IMR-90 (cell line): ENCODE data around the gene ETFA. TPM values are rescaled to one million over a fixed set of nuclear protein-coding genes. Genes with fewer than 3 reads are reported as not detected.

Source experiments
- ATAC-seq: fragments of 200-7000 bp; cut with Tn5 transposase; 2 replicates; pipeline ENCODE4 v1.9.1; 2020; ENCODE audit warnings: low read depth, mild to moderate bottlenecking, moderate library complexity
- BruUV-seq: library from RNA; stranded (reverse); fragments of 400-500 nt; replicated peaks from 2 replicates; lab custom pipeline; 2021; lab: Mats Ljungman, UMichigan
- CTCF ChIA-PET: fragments of 300-600 bp; formaldehyde crosslinking; extraction: SDS; loops from one replicate; lab custom pipeline; 2021; ENCODE audit warnings: antibody characterized with exemption; lab: Yijun Ruan, JAX
- POLR2A ChIA-PET: fragments of 300-600 bp; sonication (Branson Sonifier 250); formaldehyde crosslinking; loops from one replicate; lab custom pipeline; 2022; ENCODE audit warnings: antibody characterized with exemption; ENCODE audit not compliant: unreplicated experiment; lab: Charles Lee
- DNase-seq: peaks from one replicate; pipeline ENCODE4 v3.0.0; 2013
- H2AFZ ChIP-seq: replicated peaks from 2 replicates; pipeline ENCODE3; 2013; ENCODE audit warnings: low read length, mild to moderate bottlenecking; ENCODE audit not compliant: poor library complexity
- H2AK5ac ChIP-seq: 2 replicates; pipeline ENCODE4 v1.6.1; 2013; ENCODE audit warnings: low read depth, low read length, inconsistent platforms
- H2AK9ac ChIP-seq: replicated peaks from 2 replicates; pipeline ENCODE3; 2013; ENCODE audit warnings: mild to moderate bottlenecking, low read depth, low read length, moderate library complexity; ENCODE audit not compliant: poor library complexity
- H2BK120ac ChIP-seq: 2 replicates; pipeline ENCODE4 v1.6.1; 2013; ENCODE audit warnings: low read depth, low read length, inconsistent platforms
- H2BK15ac ChIP-seq: 3 replicates; pipeline ENCODE4 v1.6.1; 2013; ENCODE audit warnings: low read depth, low read length, inconsistent platforms
- H2BK20ac ChIP-seq: 2 replicates; pipeline ENCODE4 v1.6.1; 2013; ENCODE audit warnings: low read depth, mild to moderate bottlenecking, inconsistent platforms, low read length, moderate library complexity
- H2BK5ac ChIP-seq: 2 replicates; pipeline ENCODE4 v1.6.1; 2013; ENCODE audit warnings: mild to moderate bottlenecking, low read depth, low read length, inconsistent platforms; ENCODE audit not compliant: poor library complexity, severe bottlenecking
- H3K14ac ChIP-seq: replicated peaks from 2 replicates; pipeline ENCODE4 v1.6.1; 2013; ENCODE audit warnings: low read depth, low read length, inconsistent platforms
- H3K18ac ChIP-seq: 2 replicates; pipeline ENCODE4 v1.6.1; 2013; ENCODE audit warnings: low read depth, low read length, control low read depth
- H3K23ac ChIP-seq: 2 replicates; pipeline ENCODE4 v1.6.1; 2013; ENCODE audit warnings: low read depth, low read length, inconsistent platforms
- H3K27ac ChIP-seq: 2 replicates; pipeline ENCODE4 v1.5.1; 2013; ENCODE audit warnings: mild to moderate bottlenecking, control low read depth, low read length; ENCODE audit not compliant: insufficient read depth
- H3K27me3 ChIP-seq: 2 replicates; pipeline ENCODE4 v1.6.1; 2013; ENCODE audit warnings: low read length; ENCODE audit not compliant: control insufficient read depth, insufficient read depth
- H3K36me3 ChIP-seq: 2 replicates; pipeline ENCODE4 v1.6.1; 2013; ENCODE audit warnings: low read length, mixed read lengths; ENCODE audit not compliant: control insufficient read depth, insufficient read depth
- H3K4ac ChIP-seq: 2 replicates; pipeline ENCODE4 v1.6.1; 2013; ENCODE audit warnings: low read depth, low read length, inconsistent platforms
- H3K4me1 ChIP-seq: 2 replicates; pipeline ENCODE4 v1.6.1; 2013; ENCODE audit warnings: low read length, mixed read lengths; ENCODE audit not compliant: control insufficient read depth, insufficient read depth
- H3K4me2 ChIP-seq: 2 replicates; pipeline ENCODE4 v1.6.1; 2013; ENCODE audit warnings: low read depth, mild to moderate bottlenecking, control low read depth, low read length, moderate library complexity
- H3K4me3 ChIP-seq: 2 replicates; pipeline ENCODE4 v1.5.1; 2013; ENCODE audit warnings: low read depth, mild to moderate bottlenecking, control low read depth, low read length, moderate library complexity; ENCODE audit not compliant: insufficient read depth
- H3K56ac ChIP-seq: 2 replicates; pipeline ENCODE4 v1.6.1; 2013; ENCODE audit warnings: low read length, inconsistent platforms; ENCODE audit not compliant: insufficient read depth; ENCODE audit errors: extremely low read depth
- H3K79me1 ChIP-seq, 2 experiments: 2 replicates each; pipeline ENCODE4 v1.6.1; 2013; ENCODE audit warnings: low read length in 2 of 2, inconsistent platforms in 1 of 2, low read depth in 1 of 2
- H3K9ac ChIP-seq: 2 replicates; pipeline ENCODE4 v1.6.1; 2013; ENCODE audit warnings: low read depth, low read length, control low read depth
- H3K9me1 ChIP-seq: 2 replicates; pipeline ENCODE4 v1.6.1; 2013; ENCODE audit warnings: low read length, inconsistent platforms; ENCODE audit not compliant: insufficient read depth
- H3K9me3 ChIP-seq: 2 replicates; pipeline ENCODE4 v1.6.1; 2013; ENCODE audit warnings: low read length; ENCODE audit not compliant: control insufficient read depth, insufficient read depth
- H4K20me1 ChIP-seq: 2 replicates; pipeline ENCODE4 v1.6.1; 2013; ENCODE audit warnings: low read length, inconsistent platforms; ENCODE audit not compliant: insufficient read depth
- H4K5ac ChIP-seq: 2 replicates; pipeline ENCODE4 v1.6.1; 2013; ENCODE audit warnings: mild to moderate bottlenecking, low read depth, low read length, control low read depth
- H4K8ac ChIP-seq, 2 experiments: 2 replicates each; pipeline ENCODE4 v1.6.1; 2013; ENCODE audit warnings: low read depth in 2 of 2, low read length in 2 of 2, control low read depth in 1 of 2, inconsistent platforms in 1 of 2
- H4K91ac ChIP-seq: 2 replicates; pipeline ENCODE4 v1.6.1; 2013; ENCODE audit warnings: low read depth, low read length, inconsistent platforms; ENCODE audit not compliant: insufficient read depth
- RFX5 ChIP-seq: IDR thresholded peaks from 2 replicates; pipeline ENCODE4 v1.8.0; 2012; ENCODE audit warnings: low read depth, mild to moderate bottlenecking, low read length, moderate library complexity
- WGBS, 2 experiments: methylation state at CpG; one replicate each; pipeline versions ENCODE4 v1.1.5 to v1.1.7; 2013; ENCODE audit warnings: missing lambda C conversion rate in 2 of 2; ENCODE audit not compliant: insufficient read length in 1 of 2; ENCODE audit errors: extremely low coverage in 2 of 2; 5-methylcytosine and 5-hydroxymethylcytosine counted together
- dilution Hi-C: fragments of 300-500 bp; cut with HindIII; formaldehyde crosslinking; loops from one replicate; pipeline ENCODE4 v1.14.3; 2018; ENCODE audit warnings: low sequenced_read_pairs; ENCODE audit not compliant: unreplicated experiment
- in situ Hi-C: fragments of 300-500 bp; cut with MboI; formaldehyde crosslinking; loops from 3 replicates; pipeline ENCODE4 v1.14.3; 2019; ENCODE audit warnings: low sequenced_read_pairs, inconsistent platforms, mixed read lengths
- intact Hi-C: fragments of 100-400 bp; cut with micrococcal nuclease; formaldehyde crosslinking; loops from 2 replicates; pipeline ENCODE4 v1.10.0; 2022
- polyA plus RNA-seq, 3 experiments: library from polyadenylated mRNA; depleted of rRNA; stranded (reverse); fragments of >200 nt; gene quantifications; 2 replicates each; pipeline ENCODE4 v1.2.3, GENCODE V29; 2012; ENCODE audit warnings: low replicate concordance in 1 of 3
- total RNA-seq: library from RNA; depleted of rRNA; stranded (reverse); fragments of >200 nt; gene quantifications from 2 replicates; pipeline ENCODE4 v1.2.3, GENCODE V29; 2012

ETFA gene
- total and polyA plus RNA-seq, 2 of the 4 experiments (the other 2 are of a cell fraction), result 115 to 172 TPM

DNA sequence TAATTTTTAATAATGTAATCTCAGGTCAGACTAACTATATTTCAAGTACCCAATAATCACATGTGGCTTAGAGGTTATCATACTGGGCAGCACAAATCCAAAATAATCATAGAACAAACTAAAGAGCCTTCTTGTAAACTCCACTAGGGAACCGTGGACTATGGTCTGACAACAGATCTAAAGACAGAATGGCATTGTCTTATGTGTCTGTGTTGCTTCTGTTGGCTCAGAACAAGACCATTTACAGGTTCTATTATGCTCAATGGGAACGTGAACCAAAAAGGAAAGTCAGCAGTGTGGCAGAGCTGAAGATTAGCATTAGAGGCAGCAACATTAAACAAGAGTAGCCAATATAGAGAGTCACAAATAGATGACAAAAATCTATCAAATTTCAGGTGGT, 74.9 kb downstream of the ETFA start:
- no CpG with 5 or more reads among the region's 2 CpGs for WGBS, 2 experiments
- CTCF ChIA-PET, result interaction anchor here (0.8 kb wide), 1 partner anchor 88 kb away, joined by 4 read pairs; no protein-coding TSS in a partner anchor
- Histone ChIP-seq H3K18ac (no peak overlapping the region), H3K27ac (no peak overlapping the region), H3K4me1 (no peaks in the 10 kb centered on the region; the same call in 1 of the 2 replicates), H3K23ac (no peak overlapping the region), H3K36me3 (no peaks in the 10 kb centered on the region), H2AK9ac (no peak overlapping the region), H3K4ac (no peak overlapping the region), H2BK20ac (no peak overlapping the region), H2BK120ac (no peak overlapping the region), H4K91ac (no peak overlapping the region), H3K79me1 (peaks cover 9 to 25% of the 10 kb centered on the region in 2 experiments; a peak in 3 of 4 replicates), H3K14ac (no peak overlapping the region), H3K27me3 (no peaks in the 10 kb centered on the region), H2AK5ac (no peak overlapping the region), H3K56ac (no peak overlapping the region), H4K20me1 (peaks cover 3% of the 10 kb centered on the region; the same call in 1 of the 2 replicates), H2BK5ac (no peak overlapping the region), H2AFZ (no peak overlapping the region), H4K5ac (no peak overlapping the region), H3K9me3 (no peaks in the 10 kb centered on the region), H4K8ac (no peak overlapping the region), H3K9me1 (no peaks in the 10 kb centered on the region), H3K9ac (no peak overlapping the region), H3K4me3 (no peak overlapping the region), H2BK15ac (no peak overlapping the region), H3K4me2 (no peak overlapping the region)
- ATAC-seq (no peak), DNase-seq (no peak)
- POLR2A ChIA-PET, result interaction anchor here (0.6 kb wide), 1 partner anchor 23 kb away, joined by 3 read pairs; no protein-coding TSS in a partner anchor
- BruUV-seq, result no TSS peak
- dilution Hi-C loops (no loop called here), in situ Hi-C loops (loop anchor here (10.0 kb wide), 1 partner anchor 628 kb away; no protein-coding TSS in a partner anchor), intact Hi-C loops (loop anchor here (5.0 kb wide), 1 partner anchor 101 kb away; the partner anchor contains the start of gene ISL2)
- no peak for TF ChIP-seq RFX5
